NT2/D1 (cell line): Measurements from ENCODE around the gene RHBG.

ENCODE experiments used
- SUZ12 ChIP-seq: IDR thresholded peaks from 2 replicates; pipeline ENCODE4 v1.6.1; 2011; ENCODE audit not compliant: insufficient read length, insufficient read depth; ENCODE audit errors: extremely low read depth
- YY1 ChIP-seq: IDR thresholded peaks from 2 replicates; pipeline ENCODE4 v1.6.1; 2011; ENCODE audit not compliant: insufficient read length, insufficient read depth
- ZNF274 ChIP-seq: IDR thresholded peaks from 2 replicates; pipeline ENCODE4 v1.6.1; 2011; ENCODE audit warnings: mild to moderate bottlenecking, low read depth, low read length

GRCh38 chr1:156386949-156387869 is 18.2 kb downstream of the RHBG start:
- TF ChIP-seq SUZ12 (no peak), YY1 (no peak), ZNF274 (no peak)
